CD4-positive, alpha-beta T cell treated with Interleukin-4 for 4 hours (primary cell): ENCODE results near the gene PIGU.
"Not testable (repeated sequence)": the region's sequence is repeated elsewhere in the genome, so short reads cannot be mapped to it uniquely, and the experiment has no call there.

ENCODE experiments used
- DNase-seq: peaks from one replicate; pipeline ENCODE4 v3.0.0-alpha.2; 2020

PIGU gene

DNA sequence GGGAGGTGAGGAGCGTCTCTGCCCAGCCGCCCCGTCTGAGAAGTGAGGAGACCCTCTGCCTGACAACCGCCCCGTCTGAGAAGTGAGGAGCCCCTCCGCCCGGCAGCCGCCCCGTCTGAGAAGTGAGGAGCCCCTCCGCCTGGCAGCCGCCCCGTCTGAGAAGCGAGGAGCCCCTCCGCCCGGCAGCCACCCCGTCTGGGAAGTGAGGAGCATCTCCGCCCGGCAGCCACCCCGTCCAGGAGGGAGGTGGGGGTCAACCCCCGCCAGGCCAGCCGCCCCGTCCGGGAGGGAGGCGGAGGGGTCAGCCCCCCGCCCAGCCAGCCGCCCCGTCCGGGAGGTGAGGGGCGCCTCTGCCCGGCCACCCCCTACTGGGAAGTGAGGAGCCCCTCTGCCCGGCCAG, 18.2 kb downstream of the PIGU start:
- not testable (repeated sequence) for DNase-seq

- DNase-seq, result no peak
Observed at GRCh38 chr20:34654207-34654744, 22.6 kb downstream of the PIGU start.

DNA sequence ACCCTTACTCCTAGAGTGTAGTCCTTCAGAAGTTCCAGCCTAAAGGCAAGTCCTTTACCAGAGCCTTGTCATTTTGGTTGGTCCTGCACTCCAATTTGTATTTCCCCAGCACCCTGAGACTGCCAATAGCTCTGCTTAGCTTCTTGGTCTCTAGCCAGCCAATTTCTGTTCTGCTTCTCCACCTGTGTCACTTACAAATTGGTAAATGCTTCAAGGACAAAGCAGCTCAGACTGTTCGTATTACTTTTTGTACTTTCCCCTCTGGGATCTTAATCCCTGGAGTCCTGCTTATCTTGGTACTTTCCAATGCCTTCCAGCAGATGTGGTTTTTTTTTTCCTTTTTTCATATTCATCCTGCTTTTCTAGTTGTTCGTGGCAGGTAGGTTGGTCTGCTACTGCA, 25.7 kb downstream of the PIGU start:
- DNase-seq, result no peak

- DNase-seq, result no peak
Observed at GRCh38 chr20:34647737-34648136, 29.2 kb downstream of the PIGU start.

GRCh38 chr20:34644951-34645350, 31.9 kb downstream of the PIGU start:
- DNase-seq, result no peak

DNA sequence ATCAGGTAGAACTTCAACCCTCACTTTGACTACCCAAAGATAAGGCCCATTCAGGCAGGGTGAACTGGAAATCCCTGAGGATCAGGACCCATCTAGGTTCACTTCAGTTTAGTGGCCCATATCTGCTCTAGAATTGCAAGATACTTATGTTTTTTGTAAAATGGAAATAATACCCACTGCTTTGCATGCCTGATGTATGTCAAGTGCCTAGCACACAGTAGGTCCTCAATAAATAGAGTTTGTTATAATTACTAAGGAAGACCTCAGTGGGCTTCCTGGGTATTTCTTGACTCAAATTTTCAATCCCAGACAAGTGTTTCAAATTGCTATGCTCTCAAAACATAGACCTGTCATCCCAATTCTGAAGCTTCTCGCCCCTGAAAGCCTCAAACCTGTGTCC, 32.5 kb downstream of the PIGU start:
- DNase-seq, result no peak

- no peak for DNase-seq
Observed at GRCh38 chr20:34643928-34644327, 33.0 kb downstream of the PIGU start.

GRCh38 chr20:34642009-34642408, 34.9 kb downstream of the PIGU start:
- DNase-seq, result no peak

GRCh38 chr20:34639755-34640222, 37.1 kb downstream of the PIGU start:
- DNase-seq, result no peak

GRCh38 chr20:34638532-34638931, 38.4 kb downstream of the PIGU start:
- no peak for DNase-seq

DNA sequence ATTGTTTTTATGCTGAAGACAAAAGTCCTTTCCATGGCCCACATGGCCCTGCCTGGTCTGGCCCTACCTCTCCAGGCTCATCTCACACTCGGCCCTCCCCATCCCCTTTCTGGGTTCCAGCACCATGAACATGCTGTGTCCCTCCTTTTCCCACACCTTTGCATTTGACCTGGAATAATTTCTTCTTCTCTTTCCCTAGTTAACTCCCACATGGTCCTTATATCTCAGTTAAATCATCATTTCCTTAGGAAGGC, 38.9 kb downstream of the PIGU start:
- no peak for DNase-seq

- no peak for DNase-seq
Observed at GRCh38 chr20:34637245-34638038, 39.5 kb downstream of the PIGU start.

DNA sequence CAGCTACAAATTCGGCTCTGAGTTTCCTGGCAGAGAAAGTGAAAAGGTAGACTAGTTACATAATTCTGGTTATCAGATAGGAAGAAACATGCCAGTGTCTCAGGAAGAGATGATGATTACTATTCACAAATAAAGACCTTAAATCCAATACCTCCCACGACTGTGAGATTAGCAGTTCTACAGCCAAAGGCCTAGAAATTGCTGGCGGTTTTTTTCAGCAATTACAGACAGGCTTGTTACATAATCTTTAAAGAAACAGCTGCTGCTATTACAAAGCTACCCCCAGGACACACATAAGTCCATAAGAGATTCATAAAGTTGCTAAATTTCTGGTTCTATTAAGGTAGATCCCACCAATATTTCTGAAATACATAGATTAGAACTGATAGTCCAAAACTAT, 40.2 kb downstream of the PIGU start:
- DNase-seq, result no peak

- no peak for DNase-seq
Observed at GRCh38 chr20:34634392-34634791, 42.5 kb downstream of the PIGU start.

GRCh38 chr20:34632870-34633452, 43.9 kb downstream of the PIGU start:
- DNase-seq, result no peak

GRCh38 chr20:34629904-34630303, 47.0 kb downstream of the PIGU start:
- DNase-seq, result no peak

DNA sequence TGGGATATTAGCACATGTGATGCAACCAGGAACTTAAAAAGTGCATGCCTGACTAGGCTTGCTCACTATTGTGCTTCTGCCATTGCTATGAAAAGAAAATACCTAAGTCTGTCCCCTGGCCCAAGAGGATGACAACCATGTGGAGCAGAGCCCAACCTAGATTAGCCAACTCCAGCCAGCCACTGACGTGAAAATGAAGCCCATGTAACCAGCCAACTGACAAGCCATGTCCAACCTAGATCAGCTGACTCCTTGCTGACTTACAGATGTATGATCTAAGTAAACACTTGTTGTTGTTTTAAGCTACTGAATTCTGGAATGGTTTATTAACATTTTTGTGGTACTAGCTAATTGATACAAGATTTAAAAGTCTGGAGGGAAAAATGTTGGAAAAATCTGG, 47.5 kb downstream of the PIGU start:
- no peak for DNase-seq

DNA sequence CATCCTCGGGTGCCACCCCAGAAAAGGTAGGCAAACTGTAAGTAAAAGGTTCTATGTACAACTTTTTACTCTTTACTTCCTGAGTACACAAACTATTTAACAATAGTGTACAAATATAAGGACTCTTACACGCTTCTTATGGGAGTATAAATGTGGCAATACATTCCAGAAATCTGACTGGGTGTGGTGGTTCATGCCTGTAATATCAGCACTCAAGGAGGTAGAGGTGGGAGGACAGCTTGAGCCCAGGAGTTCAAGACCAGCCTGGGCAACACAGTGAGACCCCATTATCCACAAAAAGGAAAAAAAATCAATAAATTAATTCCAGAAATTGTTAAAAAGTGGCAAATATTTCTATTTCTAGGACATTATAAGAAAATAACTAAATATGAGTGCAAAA, 48.9 kb downstream of the PIGU start:
- no peak for DNase-seq

DNA sequence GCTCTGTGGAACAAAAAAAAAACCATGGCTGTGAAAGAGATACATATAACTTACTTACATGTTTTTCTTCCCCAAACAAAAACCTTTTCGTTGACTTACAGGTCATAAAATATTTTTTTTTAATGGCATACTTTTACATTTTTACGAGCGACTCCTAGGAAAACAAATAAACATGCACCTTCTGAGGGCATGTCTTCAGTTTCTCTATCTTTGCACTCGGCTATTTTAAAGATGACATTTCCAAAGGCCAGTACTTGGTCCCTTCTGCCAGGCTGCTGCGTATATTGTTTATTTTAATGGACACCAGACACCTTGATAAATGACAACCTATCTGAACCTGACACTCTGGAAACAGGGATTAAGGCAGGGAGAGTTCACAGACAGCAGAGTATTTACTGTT, 49.4 kb downstream of the PIGU start:
- no peak for DNase-seq

- no peak for DNase-seq
Observed at GRCh38 chr20:34626992-34627391, 49.9 kb downstream of the PIGU start.

DNA sequence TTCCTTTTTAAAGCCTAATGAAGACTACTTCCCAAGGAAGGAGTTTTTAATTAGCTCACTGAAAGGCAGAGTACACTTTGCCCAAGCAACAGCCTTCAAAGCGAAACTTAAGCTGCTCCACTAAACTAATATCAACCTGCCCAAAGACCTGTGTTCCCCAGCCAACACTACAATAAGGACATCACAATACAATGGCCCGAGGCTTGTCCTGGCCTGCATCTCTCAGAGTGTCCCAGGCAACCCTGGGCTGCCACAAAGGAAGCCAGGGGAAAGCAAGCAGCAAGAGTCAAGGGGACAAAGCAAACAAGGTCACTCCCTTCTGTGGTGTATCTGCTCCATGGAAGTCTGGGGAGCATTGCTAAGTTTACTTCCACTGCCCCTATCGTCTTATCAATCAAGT, 52.3 kb downstream of the PIGU start:
- no peak for DNase-seq

DNA sequence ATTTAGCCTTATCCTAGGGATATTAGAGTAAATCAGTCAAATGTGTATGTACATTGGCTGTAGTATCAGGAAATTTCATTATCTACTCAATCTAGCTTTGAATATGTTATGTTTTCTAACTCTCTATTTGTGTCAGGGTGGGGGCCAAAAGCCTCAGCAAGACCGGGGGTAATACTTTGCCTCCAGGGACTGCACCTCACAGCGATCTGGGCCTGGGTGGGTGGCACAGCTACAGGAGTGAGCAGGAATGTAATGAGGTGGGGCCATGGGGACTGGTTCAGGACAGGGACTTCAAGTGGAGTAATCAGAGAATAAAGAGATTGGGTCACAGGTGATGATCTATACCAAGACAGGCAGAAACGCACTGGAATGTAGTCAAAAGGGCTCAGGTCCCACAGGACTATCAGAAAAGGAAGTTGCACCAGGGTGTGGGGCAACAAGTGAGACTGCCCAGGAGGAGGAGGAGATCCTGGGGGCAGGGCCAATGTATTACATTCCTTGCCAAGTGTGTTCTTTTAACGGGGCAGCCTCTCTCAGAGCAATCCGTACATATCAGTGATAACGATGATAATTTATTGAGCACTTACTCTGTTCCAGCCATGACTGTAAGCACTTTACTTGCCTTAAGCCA, 54.0 kb downstream of the PIGU start:
- DNase-seq, result no peak

DNA sequence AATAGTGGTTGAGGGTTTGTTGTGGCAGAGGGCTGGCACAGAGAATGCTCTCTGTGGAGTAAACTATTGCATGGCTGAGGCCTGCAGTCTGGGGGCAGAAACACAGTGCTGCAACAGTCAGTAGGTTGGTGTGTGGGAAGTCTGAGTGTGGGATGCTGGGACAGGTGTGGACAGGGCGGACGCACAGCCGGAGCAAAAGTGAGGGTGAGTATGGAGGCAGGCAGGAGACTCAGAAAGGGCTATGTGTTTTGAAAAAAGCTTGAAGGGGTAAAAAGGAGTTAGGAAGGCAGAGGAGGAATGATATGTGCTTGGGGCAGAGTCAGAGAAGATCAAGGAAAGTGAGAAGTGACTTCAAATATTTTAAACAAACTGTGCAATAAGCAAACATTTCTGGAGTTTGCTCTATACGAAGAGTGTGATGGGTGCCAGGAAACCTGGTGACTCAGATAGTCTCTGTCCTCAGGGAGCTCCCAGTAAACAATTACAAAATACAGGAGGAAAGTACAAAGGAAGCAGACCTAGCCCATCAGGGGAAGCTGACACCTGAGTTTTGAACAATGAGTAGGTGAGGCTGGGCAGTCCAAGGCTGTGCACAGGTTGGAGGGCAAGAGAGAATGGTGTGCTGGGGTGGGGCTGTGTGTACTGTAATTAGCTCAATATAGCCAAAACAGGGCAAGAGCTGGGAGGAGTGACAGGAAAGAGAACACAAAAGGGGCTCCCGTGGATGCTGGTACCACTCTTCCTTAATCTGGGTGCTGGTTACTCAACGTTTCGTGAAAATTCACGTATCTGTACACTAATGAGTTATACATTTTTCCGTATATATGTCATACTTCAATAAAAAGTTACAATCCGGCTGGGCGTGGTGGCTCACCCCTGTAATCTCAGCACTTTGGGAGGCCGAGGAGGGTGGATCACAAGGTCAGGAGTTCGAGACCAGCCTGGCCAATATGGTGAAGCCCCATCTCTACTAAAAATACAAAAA, 55.2 kb downstream of the PIGU start:
- no peak for DNase-seq
